Stimulated activated CD8-positive, alpha-beta memory T cell treated with anti-CD3 and anti-CD28 coated beads, Interleukin-12 subunit alpha, Interleukin-12 subunit beta, amount 100 ng/mL, for 1 hour (primary cell): ENCODE measurements around the gene PMEPA1.

Source experiments
- DNase-seq: peaks from one replicate; pipeline ENCODE4 v3.0.0-alpha.2; 2020; ENCODE audit warnings: low read depth

The PMEPA1 gene

DNA sequence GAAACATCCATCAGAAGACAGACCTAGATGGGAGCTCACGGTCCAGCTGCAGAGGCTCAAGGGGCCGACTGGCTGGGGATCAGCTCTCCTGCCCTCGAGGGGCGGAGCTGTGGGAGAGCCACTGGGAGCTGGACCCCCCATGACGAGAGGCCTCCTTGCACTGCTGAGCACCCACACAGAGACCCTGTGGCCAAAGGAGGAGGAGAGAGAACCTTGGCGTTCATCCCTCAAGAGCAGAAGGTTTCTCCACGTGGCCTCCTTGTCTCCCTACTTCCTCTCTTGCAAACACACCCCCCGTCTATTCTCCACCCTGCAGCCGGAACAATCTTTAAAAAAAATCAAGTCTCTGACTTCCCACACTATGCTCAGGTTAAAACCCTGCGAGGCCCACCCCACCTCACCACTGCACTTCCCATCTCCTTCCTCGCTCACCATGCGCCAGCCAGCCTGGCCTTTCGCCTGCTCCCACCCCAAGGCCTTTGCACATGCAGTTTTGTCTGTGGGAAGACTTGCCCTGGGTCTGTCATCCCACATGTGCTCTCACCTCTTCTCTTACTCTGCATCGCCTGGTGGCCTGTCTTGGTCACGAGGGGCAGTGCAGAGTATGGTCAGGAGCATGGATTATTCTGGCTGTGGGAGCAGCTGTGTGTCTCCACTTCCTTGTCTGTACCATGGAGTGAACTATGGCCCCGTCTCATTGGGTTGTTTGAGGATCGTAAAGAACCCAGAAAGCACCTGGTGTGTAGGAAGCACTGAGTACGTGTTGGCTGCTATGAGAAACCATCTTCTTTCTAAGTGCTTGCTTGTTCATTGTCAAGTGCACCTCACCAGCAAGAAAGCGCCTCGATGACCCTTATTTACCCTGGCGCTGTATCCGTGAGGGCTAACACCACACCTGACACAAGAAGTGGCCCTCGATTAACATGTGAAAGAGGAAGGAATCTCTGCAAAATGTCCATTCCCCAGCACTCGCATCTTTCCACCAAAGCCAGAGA lies 32.9 kb downstream of the PMEPA1 start:
- no peak for DNase-seq

DNA sequence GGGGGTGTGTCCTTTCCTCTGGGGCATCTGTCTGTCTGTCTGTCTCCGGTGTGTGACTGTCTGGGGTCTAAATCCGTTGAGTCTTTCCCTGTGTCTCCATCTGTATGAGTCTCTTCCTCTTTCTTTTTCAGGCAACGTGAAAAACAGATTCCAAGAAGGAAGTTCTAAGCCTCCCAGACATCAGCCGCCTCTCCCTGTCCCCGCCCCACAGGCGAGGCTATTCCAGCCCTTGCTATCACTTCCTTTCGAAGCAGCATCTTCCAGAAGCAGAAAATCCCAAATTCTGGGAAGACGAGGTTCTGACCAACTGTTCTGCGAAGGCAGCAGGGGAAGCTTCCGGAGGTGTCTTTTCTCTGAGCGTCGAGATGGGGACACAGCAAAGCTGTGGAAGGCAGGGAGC lies 34.0 kb downstream of the PMEPA1 start:
- no peak for DNase-seq

DNA sequence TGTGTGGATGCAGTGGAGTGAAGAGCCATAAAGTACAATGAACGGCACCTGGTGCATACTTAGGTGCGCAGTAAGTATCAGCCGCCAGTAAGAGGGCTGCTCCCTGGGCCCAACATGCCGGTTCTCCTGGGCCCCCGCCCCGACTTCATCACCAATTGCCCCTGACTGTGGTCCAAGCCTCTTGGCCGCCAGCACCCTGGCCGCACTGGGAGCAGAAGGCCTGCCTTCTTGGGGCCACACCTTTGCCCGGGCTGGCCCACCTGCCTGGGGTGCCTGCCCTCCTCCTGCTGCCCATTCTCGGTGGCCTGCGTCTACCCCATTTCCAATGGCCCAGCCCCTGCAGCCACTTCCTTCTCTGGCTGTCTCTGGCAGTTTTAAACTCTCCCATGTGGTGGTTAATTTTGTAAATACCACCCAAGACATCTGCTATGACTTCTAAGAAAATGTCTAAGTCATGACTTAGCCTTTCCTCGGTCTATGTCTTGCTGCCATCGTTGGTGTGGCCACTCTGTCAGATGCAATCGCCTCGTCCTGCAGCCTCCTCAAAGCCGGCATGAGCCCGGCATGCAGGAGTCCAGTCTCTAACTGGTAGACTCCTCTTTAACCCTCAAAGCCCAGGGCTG lies 36.8 kb downstream of the PMEPA1 start:
- no peak for DNase-seq

DNA sequence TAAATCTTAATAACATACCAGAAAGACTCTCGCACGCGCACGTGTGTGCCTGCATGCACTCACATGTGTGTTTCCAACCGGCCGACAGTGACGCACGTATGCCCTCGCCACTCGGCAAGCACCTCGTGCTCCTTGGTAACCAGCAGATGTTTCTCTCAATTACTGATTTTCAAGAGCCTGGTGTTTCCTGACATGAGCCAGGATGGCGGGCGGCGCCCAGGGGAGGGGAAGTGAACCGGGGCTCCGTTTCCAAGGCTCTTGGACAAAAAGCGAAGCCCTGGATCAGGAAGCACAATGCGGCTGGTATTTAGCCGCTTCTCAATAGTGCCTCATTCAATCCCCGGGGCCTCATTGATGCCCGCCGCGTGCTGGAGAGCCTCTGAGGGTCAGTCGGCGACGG lies 37.7 kb downstream of the PMEPA1 start:
- DNase-seq = no peak

DNA sequence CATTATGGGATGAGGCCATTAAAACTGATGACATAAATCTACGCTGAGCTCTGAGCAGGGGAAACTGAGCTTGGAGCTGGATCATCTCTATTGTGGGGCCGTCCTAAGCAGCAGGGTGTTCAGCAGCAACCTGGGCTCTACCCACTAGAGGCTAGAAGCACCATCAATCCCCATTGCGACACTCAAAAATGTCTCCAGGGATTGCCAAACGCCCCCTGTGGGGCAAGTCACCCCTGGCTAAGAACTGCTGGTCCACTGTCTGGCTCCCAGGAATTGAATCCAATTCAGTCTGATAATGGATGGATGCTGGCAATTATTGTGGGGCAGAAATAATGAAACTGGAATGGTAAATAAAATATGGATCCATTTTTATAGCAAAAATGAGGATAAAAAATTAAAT lies 38.2 kb downstream of the PMEPA1 start:
- DNase-seq = no peak

- no peak for DNase-seq
These were observed 38.8 kb downstream of the PMEPA1 start for GRCh38 chr20:57671072-57671391.

DNA sequence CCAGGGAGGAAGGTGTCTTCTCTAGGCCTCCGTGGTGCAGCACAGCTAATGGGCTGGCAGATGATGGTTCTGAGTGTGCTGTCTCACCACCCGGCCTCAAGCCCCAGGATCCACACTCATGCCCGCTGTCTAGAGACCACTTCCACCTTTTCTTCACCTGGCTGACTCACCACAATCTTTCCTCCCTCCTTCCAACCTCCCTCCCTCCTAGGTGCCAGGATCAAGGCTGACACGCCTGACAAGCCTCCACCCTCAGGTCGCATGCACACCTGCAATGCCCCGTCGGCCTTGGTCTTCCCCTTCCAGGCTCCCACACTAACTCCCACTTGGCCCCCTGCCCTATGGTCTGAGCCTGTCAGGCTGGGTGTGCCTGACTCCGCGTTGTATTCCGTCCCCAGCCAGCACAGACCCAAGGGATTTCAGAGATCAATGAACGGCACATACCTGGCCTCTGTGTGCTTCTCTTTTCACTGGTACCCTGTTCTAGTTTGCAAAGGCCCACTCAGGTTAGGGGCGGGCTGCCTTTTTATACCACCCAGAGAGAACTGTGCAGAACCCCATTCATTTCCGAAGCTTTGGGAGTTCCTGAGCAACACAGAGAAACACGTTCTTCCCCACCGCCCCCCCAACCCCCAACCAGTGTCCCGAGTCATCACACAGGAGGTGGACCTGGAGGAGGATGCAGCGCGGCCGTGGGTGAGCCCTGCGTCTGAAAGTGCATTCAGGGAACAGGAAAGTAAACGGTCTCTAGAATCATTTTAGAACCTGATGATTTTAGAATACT lies 39.3 kb downstream of the PMEPA1 start:
- DNase-seq = no peak

GRCh38 chr20:57669632-57670031 lies 40.2 kb downstream of the PMEPA1 start:
- no peak for DNase-seq

GRCh38 chr20:57667924-57668782 lies 41.7 kb downstream of the PMEPA1 start:
- no peak for DNase-seq

DNA sequence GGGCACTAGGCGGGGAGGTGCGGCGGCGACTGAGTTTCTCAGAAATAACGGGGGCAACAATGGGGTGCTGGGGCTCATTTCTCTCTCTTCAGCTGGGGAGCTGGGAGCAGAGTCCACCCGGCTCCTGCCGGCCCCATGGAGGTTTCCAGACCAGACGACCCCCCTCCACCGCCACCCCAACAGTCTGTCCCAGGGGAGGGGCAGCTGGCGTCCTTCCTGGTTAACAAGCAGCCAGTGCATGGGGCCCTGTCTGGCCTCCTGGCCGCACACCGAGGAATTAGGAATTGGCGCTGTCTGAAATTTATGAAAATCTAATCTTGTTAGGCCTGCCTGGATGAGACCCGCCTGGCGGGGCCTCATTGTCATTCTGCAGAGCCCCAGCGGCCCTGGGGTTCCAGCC lies 42.4 kb downstream of the PMEPA1 start:
- DNase-seq = no peak

GRCh38 chr20:57666834-57667157 lies 43.0 kb downstream of the PMEPA1 start:
- DNase-seq = no peak

DNA sequence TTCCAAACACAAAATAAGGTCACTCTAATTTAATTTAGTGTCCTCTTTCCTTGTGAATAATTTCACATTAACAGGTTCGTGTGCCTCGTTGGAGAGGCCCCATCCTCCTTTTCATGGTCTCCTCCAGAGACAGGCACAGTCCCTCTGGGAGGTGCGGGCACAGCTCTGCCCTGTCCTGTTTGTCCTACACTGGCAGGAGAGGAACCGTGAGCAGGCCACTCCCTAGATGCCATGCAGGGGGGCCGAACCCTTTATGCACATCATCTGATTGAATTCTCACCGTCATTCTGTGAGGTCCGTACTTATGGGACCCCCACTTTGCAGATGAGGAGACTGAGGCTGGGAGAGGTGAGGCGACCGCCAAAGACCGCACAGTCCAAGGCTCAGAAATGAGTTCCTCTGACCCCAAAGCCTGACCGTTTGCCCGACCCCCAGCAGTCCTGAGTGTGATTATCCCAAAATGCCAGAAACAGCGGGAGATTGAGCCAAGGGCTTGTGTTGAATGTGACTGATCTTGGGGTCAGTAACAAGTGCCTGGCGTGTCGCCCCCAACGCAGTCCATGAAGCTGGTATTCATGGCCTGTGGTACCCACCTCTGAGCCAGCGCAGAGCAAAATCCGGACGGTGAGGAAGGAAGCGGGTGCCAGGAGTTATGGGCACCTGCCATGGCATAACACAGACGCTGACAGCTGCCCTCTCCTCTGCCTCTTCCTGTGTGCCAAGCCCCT lies 43.5 kb downstream of the PMEPA1 start:
- no peak for DNase-seq

DNA sequence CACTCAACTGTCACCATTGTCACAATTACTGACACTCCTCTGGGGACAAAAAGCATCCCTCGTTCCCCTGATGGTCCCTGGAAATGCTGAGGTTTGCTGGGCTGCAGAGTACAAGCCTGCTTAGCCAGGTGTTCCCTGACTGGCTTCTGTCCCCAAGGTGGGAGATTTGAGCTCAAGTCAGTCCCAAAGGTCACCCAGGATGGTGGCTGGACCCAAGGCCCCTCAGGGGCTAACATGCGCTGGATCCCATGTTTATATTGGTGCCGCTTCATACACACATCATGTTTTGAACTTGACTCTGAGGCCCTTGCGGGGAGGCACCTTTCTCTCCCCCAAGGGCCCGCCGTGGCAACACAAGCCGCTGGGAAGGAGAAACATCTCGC lies 44.2 kb downstream of the PMEPA1 start:
- DNase-seq = no peak

DNA sequence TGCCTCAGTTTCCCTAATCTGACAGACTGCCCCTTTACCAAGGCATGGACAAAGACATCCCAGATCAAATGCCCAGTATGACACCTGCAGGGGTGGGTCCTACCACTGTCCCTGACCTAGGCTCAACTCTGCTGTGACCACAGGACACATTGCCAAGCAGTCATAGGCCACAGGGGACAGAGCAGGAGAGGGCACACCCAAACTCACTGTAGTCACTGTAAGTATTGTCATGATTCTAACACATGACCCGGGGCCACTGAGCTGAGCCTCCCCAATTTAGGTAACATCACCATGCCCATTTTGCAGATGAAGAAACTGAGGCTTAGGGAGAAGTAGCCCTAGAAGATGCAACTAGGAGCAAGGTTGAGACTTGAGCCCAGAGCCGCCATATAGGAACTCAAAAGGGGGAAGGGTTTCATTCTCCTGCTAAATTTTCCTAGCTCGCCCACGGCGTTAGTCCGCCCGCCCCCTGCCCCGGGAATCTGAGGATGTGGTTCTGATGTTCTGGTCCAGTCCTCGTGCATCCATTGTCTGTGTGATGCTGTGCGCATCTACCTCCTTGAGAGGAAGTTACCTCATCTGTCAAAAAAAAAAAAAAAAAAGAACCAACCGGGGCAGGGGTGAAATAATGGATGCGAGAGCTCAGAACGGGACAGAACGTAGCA lies 44.8 kb downstream of the PMEPA1 start:
- DNase-seq = no peak

DNA sequence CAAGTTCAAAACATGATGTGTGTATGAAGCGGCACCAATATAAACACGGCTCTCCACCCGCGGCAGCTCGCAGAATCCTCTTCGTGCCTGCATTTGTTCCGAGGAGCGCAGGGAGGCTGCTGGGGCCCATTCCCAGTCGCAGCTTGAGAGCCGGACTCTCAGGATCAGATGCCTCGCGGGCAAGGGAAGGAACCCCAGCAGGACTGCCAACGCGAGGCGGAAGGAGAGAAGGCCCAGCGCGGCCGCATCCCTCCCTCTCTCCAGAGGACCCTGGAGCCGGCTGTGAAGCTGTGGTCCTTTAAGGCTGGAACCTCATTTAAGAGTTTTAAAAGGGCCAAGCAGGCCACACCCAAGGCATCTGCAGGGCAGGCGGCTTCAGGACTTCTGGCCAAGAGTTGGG lies 45.3 kb downstream of the PMEPA1 start:
- DNase-seq = no peak

DNA sequence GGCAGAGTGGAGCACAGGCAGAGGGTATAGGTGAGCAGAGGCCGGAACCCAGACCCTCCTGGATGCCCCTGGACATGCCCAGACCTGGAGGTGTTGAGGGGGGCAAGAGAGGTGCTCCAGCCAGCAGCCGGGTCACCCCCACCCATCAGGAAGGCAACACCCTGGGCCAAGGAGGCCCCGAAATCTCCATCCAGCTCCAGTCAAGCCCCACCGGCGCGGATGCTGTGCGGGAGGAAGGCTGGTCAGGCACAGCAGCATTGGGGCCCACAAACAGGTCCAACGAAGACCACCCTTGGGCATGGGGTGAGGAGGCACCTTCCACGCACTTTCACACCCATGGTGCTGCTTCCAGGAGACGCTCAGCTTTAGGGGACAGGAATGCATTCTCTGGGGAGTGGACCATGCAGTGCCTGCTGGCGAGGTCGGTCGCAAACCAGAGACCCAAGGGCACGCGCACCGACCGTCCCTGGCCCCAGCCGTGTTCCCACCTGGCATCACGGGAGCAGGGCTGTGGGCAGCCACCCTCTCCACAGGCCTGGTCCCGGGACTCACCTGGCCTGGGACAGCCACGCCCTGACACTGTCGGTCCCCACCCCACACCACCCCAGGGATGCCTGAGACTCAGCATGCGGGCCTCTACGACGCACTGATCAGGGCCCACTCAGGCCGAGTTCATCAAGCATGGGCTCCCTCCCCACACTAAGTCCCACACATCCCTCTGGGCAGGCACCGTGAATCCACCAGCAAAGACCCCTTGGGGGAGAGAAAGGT lies 45.9 kb downstream of the PMEPA1 start:
- DNase-seq = no peak

- no peak for DNase-seq
These were observed 46.6 kb downstream of the PMEPA1 start for GRCh38 chr20:57663241-57663640.

- no peak for DNase-seq
These were observed 47.2 kb downstream of the PMEPA1 start for GRCh38 chr20:57662456-57663240.

DNA sequence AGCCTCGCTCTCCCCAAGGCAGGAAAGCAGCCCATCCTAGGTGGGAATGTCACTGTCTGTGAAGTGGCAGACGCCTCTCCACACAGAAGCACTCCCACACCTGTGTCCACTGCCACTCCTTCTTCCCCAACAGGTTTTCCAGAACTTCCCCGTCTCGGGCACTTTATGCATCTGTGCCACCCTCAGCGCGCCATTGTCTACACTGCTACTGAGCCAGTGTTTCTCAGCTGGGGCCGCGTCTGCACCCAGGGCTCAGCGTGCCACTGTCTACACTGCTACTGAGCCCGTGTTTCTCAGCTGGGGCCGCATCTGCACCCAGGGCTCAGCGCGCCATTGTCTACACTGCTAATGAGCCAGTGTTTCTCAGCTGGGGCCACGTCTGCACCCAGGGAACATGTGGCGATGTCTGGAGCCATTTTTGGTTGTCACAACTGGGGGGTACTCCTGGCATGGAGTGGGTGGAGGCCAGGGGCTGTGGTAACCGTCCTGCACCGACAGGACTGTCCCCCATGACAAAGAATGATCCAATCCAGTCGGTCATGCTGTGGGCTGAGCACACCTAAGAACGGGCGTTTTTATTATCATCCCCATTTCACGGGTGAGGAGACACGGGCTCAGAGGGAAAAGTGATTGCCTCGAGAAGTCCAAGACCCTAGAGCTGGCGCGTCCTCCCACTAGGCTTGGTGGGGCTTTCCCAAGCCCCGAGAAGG lies 47.9 kb downstream of the PMEPA1 start:
- DNase-seq = no peak
